ENCODE data around the gene GNA14. TPM values are rescaled to one million over a fixed set of nuclear protein-coding genes. Genes with fewer than 3 reads are reported as not detected.

The GNA14 gene
- total RNA-seq, 1 experiment from 2014 or later = 0.37 TPM

- no peaks in the 10 kb centered on the region for H3K79me2 ChIP-seq (ENCODE audit: insufficient read depth, low read length)
- H3K56ac ChIP-seq (ENCODE audit: insufficient read length, low read depth, low read length) = no peak overlapping the region
- no peaks in the 10 kb centered on the region for H4K20me1 ChIP-seq (ENCODE audit: control insufficient read depth, insufficient read depth, insufficient read length)
- TF ChIP-seq CTCF (conservative IDR thresholded peaks at IDR 0.05) = no peak
- H2BK15ac ChIP-seq (ENCODE audit: low read depth, low read length) = no peak overlapping the region
- Mint-ChIP-seq H3K4me3 (peak overlapping the region in 1 of 2 experiments; percentile 28; a peak in 2 of 5 replicates), H3K4me1 (peaks cover 28 to 36% of the 10 kb centered on the region in 2 experiments), H3K27me3 (ENCODE audit: low read depth) (no peaks in the 10 kb centered on the region), H3K9me3 (peaks cover 5 to 13% of the 10 kb centered on the region in 2 experiments), H3K36me3 (ENCODE audit: insufficient read depth in 1 of 3, low read depth in 3 of 3) (peaks cover 0 to 8% (median 4%) of the 10 kb centered on the region in 3 experiments; a peak in 3 of 7 replicates), H3K27ac (peak overlapping the region; percentile 41 to 97 (median 67))
- peaks cover 10% of the 10 kb centered on the region; the same call in 1 of the 2 replicates for H3K4me1 ChIP-seq (ENCODE audit: insufficient read depth, low read length)
- no peaks in the 10 kb centered on the region for H3K9me3 ChIP-seq (ENCODE audit: control insufficient read depth, low read depth, low read length)
- no peak overlapping the region for H2BK120ac ChIP-seq (ENCODE audit: low read depth, low read length, poor library complexity, severe bottlenecking)
- H3K9ac ChIP-seq (ENCODE audit: extremely low read depth, insufficient read length, low read length) = no peak overlapping the region
- no peak overlapping the region for H2BK5ac ChIP-seq (ENCODE audit: insufficient read length, low read length)
- peak overlapping the region; percentile 42 for H3K27ac ChIP-seq (ENCODE audit: insufficient read length, low read depth, low read length)
- H4K5ac ChIP-seq (ENCODE audit: insufficient read length, low read depth, low read length) = no peak overlapping the region
- H3K18ac ChIP-seq (ENCODE audit: insufficient read length, low read depth, low read length) = no peak overlapping the region
- H3K14ac ChIP-seq (ENCODE audit: insufficient read depth, low read length) = 0 out of 2 replicates have a peak overlapping the region, but pooled peaks have one; percentile 46
- DNase-seq = peak; percentile 70
- no peak overlapping the region; the same call in 1 of the 2 replicates for H3K4ac ChIP-seq (ENCODE audit: low read depth, low read length)
- no CpG with 5 or more reads among the region's 7 CpGs for WGBS (ENCODE audit: extremely low coverage, insufficient read length, low lambda C conversion rate)
- no peaks in the 10 kb centered on the region for H3K23me2 ChIP-seq (ENCODE audit: insufficient read length, low read depth, low read length, poor library complexity, severe bottlenecking)
- no peak overlapping the region for H2AFZ ChIP-seq (ENCODE audit: low read length)
- H3K79me1 ChIP-seq (ENCODE audit: insufficient read depth, low read depth, low read length, poor library complexity, severe bottlenecking) = no peaks in the 10 kb centered on the region
- H3K27me3 ChIP-seq (ENCODE audit: insufficient read depth, low read length) = no peaks in the 10 kb centered on the region
- H4K91ac ChIP-seq (ENCODE audit: insufficient read length, low read depth, low read length) = no peak overlapping the region
- no peak overlapping the region for H4K8ac ChIP-seq (replicated peaks; ENCODE audit: insufficient read length, low read depth, low read length)
- no peak overlapping the region for H3K4me2 ChIP-seq (ENCODE audit: insufficient read depth, insufficient read length, low read length)
- no peak overlapping the region for H2BK12ac ChIP-seq (ENCODE audit: insufficient read length, low read depth, low read length)
- no peak overlapping the region for H3T11ph ChIP-seq (ENCODE audit: low read length)
- no peak overlapping the region for H3K23ac ChIP-seq (ENCODE audit: insufficient read length, low read depth, low read length)
- H2AK5ac ChIP-seq (ENCODE audit: insufficient read length, low read length) = no peak overlapping the region
- no peak overlapping the region for H2BK20ac ChIP-seq (ENCODE audit: low read depth, low read length, poor library complexity, severe bottlenecking)
Measured at GRCh38 chr9:77534376-77535057, 113.6 kb downstream of the GNA14 start.
